ENCODE measurements around the gene RPP30.

Gene RPP30

DNA sequence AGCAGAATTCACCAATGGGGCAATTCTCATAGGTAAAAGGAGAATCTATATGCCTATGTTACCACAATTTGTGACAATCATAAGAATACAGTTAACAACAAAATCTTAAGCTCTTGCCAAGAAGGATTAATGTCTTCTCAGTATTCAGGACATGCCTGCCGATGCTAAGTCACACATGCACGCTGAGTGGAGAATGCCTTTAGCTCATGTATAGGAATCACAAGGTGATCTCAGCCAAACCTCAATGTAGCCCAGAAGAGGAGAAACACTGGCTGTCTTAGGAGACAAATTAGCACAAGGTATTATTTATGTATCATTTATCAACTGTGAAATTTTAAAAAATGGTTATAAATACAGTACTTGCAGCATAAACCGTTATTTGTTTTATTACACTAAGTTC, 16.6 kb upstream of the RPP30 start:
- Histone ChIP-seq H3K27ac (ENCODE audit: low read length) (no peak overlapping the region), H3K4me3 (ENCODE audit: low read length) (no peak overlapping the region), H3K4me1 (ENCODE audit: control insufficient read depth, insufficient read depth, low read length) (no peaks in the 10 kb centered on the region), H3K27me3 (ENCODE audit: control insufficient read depth, insufficient read depth, low read length) (peaks cover 10% of the 10 kb centered on the region), H3K9me3 (ENCODE audit: control insufficient read depth, insufficient read depth, low read length) (no peaks in the 10 kb centered on the region), H3K36me3 (ENCODE audit: control insufficient read depth, insufficient read depth, low read length) (no peaks in the 10 kb centered on the region)
- DNase-seq (ENCODE audit: low read depth, low spot score) = no peak
- no CpG with 5 or more reads among the region's 3 CpGs for WGBS (ENCODE audit: insufficient coverage, insufficient read length)

- peaks cover 10% of the 10 kb centered on the region for H3K27me3 ChIP-seq (ENCODE audit: control insufficient read depth, insufficient read depth, low read length)
- DNase-seq (ENCODE audit: low read depth, low spot score) = no peak
- no CpG with 5 or more reads among the region's 3 CpGs for WGBS (ENCODE audit: insufficient coverage, insufficient read length)
- peak overlapping the region; percentile 6; the same call in 1 of the 2 replicates for H3K4me3 ChIP-seq (ENCODE audit: low read length)
- no peak overlapping the region for H3K27ac ChIP-seq (ENCODE audit: low read length)
- no peaks in the 10 kb centered on the region for H3K9me3 ChIP-seq (ENCODE audit: control insufficient read depth, insufficient read depth, low read length)
- H3K4me1 ChIP-seq (ENCODE audit: control insufficient read depth, insufficient read depth, low read length) = no peaks in the 10 kb centered on the region
- no peaks in the 10 kb centered on the region for H3K36me3 ChIP-seq (ENCODE audit: control insufficient read depth, insufficient read depth, low read length)
These were observed 15.5 kb upstream of the RPP30 start for GRCh38 chr10:90856261-90856660.

GRCh38 chr10:90856964-90857634, 14.7 kb upstream of the RPP30 start:
- H3K27ac ChIP-seq (ENCODE audit: low read length) = no peak overlapping the region
- no peaks in the 10 kb centered on the region for H3K4me1 ChIP-seq (ENCODE audit: control insufficient read depth, insufficient read depth, low read length)
- peaks cover 10% of the 10 kb centered on the region for H3K27me3 ChIP-seq (ENCODE audit: control insufficient read depth, insufficient read depth, low read length)
- no peak for DNase-seq (ENCODE audit: low read depth, low spot score)
- no CpG with 5 or more reads among the region's 59 CpGs for WGBS (ENCODE audit: insufficient coverage, insufficient read length)
- H3K9me3 ChIP-seq (ENCODE audit: control insufficient read depth, insufficient read depth, low read length) = no peaks in the 10 kb centered on the region
- H3K36me3 ChIP-seq (ENCODE audit: control insufficient read depth, insufficient read depth, low read length) = no peaks in the 10 kb centered on the region
- peak overlapping the region; percentile 67 for H3K4me3 ChIP-seq (ENCODE audit: low read length)

GRCh38 chr10:90857635-90858460, 13.9 kb upstream of the RPP30 start, which contains the start of gene HTR7:
HTR7 (minus strand) TSS chr10:90858039; CDS start chr10:90857671, 368 bp downstream.
- no peaks in the 10 kb centered on the region for H3K36me3 ChIP-seq (ENCODE audit: control insufficient read depth, insufficient read depth, low read length)
- no peaks in the 10 kb centered on the region for H3K4me1 ChIP-seq (ENCODE audit: control insufficient read depth, insufficient read depth, low read length)
- WGBS (ENCODE audit: insufficient coverage, insufficient read length) = no CpG with 5 or more reads among the region's 104 CpGs
- H3K9me3 ChIP-seq (ENCODE audit: control insufficient read depth, insufficient read depth, low read length) = no peaks in the 10 kb centered on the region
- H3K27ac ChIP-seq (ENCODE audit: low read length) = no peak within 1 kb of the TSS
- H3K4me3 ChIP-seq (ENCODE audit: low read length) = peak within 1 kb of the TSS; percentile 67
- DNase-seq (ENCODE audit: low read depth, low spot score) = no peak
- H3K27me3 ChIP-seq (ENCODE audit: control insufficient read depth, insufficient read depth, low read length) = peaks cover 10% of the 10 kb centered on the region

GRCh38 chr10:90858461-90858968, 13.3 kb upstream of the RPP30 start:
- H3K9me3 ChIP-seq (ENCODE audit: control insufficient read depth, insufficient read depth, low read length) = no peaks in the 10 kb centered on the region
- peak overlapping the region; percentile 67; the same call in 1 of the 2 replicates for H3K4me3 ChIP-seq (ENCODE audit: low read length)
- no peak for DNase-seq (ENCODE audit: low read depth, low spot score)
- WGBS (ENCODE audit: insufficient coverage, insufficient read length) = no CpG with 5 or more reads among the region's 10 CpGs
- H3K36me3 ChIP-seq (ENCODE audit: control insufficient read depth, insufficient read depth, low read length) = no peaks in the 10 kb centered on the region
- H3K4me1 ChIP-seq (ENCODE audit: control insufficient read depth, insufficient read depth, low read length) = no peaks in the 10 kb centered on the region
- no peak overlapping the region for H3K27ac ChIP-seq (ENCODE audit: low read length)
- peaks cover 10% of the 10 kb centered on the region for H3K27me3 ChIP-seq (ENCODE audit: control insufficient read depth, insufficient read depth, low read length)

DNA sequence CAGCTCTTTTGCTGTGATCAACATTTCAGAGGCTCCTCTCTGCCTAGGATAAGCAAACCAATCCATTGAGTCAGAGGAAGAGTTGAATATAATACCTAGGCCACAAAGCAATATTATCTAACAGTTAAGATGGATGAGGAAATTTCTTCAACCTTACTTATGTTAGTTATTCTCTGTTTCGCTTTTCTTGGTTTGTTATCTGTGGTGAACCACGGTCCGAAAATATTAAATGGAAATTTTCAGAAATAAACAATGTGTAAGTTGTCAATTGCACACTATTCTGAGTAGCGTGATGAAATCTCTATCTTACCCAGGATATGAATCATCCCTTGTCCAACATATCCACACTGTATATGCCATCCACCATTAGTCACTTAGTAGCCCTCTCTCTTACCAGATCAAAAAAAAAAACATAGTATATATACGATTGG, 12.4 kb upstream of the RPP30 start:
- Histone ChIP-seq H3K9me3 (ENCODE audit: control insufficient read depth, insufficient read depth, low read length) (no peaks in the 10 kb centered on the region), H3K27ac (ENCODE audit: low read length) (no peak overlapping the region), H3K4me1 (ENCODE audit: control insufficient read depth, insufficient read depth, low read length) (no peaks in the 10 kb centered on the region), H3K4me3 (ENCODE audit: low read length) (no peak overlapping the region), H3K27me3 (ENCODE audit: control insufficient read depth, insufficient read depth, low read length) (peaks cover 10% of the 10 kb centered on the region), H3K36me3 (ENCODE audit: control insufficient read depth, insufficient read depth, low read length) (no peaks in the 10 kb centered on the region)
- no peak for DNase-seq (ENCODE audit: low read depth, low spot score)
- WGBS (ENCODE audit: insufficient coverage, insufficient read length) = no CpG with 5 or more reads among the region's 5 CpGs

DNA sequence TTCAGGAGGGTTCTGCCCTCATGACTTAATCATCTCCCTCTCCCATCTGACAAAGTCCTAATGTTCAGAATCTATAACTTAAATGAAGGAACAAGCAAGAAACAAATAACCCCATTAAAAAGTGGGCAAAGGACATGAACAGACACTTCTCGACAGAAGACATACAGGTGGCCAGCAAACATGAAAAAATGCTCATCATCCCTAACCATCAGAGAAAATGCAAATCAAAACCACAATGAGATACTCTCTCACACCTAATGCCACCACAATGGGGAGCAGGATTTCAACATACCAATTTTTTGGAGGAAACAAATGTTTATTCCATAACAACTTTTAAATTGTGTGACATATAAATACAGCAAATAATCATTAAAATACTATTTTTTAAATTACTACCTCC, 11.0 kb upstream of the RPP30 start:
- H3K9me3 ChIP-seq (ENCODE audit: control insufficient read depth, insufficient read depth, low read length) = no peaks in the 10 kb centered on the region
- no CpG with 5 or more reads among the region's 1 CpG for WGBS (ENCODE audit: insufficient coverage, insufficient read length)
- H3K4me3 ChIP-seq (ENCODE audit: low read length) = no peak overlapping the region
- no peak overlapping the region for H3K27ac ChIP-seq (ENCODE audit: low read length)
- DNase-seq (ENCODE audit: low read depth, low spot score) = no peak
- no peaks in the 10 kb centered on the region for H3K36me3 ChIP-seq (ENCODE audit: control insufficient read depth, insufficient read depth, low read length)
- H3K4me1 ChIP-seq (ENCODE audit: control insufficient read depth, insufficient read depth, low read length) = no peaks in the 10 kb centered on the region
- H3K27me3 ChIP-seq (ENCODE audit: control insufficient read depth, insufficient read depth, low read length) = peaks cover 10% of the 10 kb centered on the region

GRCh38 chr10:90862908-90863514, 8.8 kb upstream of the RPP30 start:
- no peak overlapping the region for H3K4me3 ChIP-seq (ENCODE audit: low read length)
- no peaks in the 10 kb centered on the region for H3K27me3 ChIP-seq (ENCODE audit: control insufficient read depth, insufficient read depth, low read length)
- no peaks in the 10 kb centered on the region for H3K4me1 ChIP-seq (ENCODE audit: control insufficient read depth, insufficient read depth, low read length)
- WGBS (ENCODE audit: insufficient coverage, insufficient read length) = no CpG with 5 or more reads among the region's 2 CpGs
- H3K9me3 ChIP-seq (ENCODE audit: control insufficient read depth, insufficient read depth, low read length) = no peaks in the 10 kb centered on the region
- H3K27ac ChIP-seq (ENCODE audit: low read length) = no peak overlapping the region
- DNase-seq (ENCODE audit: low read depth, low spot score) = no peak
- H3K36me3 ChIP-seq (ENCODE audit: control insufficient read depth, insufficient read depth, low read length) = no peaks in the 10 kb centered on the region

DNA sequence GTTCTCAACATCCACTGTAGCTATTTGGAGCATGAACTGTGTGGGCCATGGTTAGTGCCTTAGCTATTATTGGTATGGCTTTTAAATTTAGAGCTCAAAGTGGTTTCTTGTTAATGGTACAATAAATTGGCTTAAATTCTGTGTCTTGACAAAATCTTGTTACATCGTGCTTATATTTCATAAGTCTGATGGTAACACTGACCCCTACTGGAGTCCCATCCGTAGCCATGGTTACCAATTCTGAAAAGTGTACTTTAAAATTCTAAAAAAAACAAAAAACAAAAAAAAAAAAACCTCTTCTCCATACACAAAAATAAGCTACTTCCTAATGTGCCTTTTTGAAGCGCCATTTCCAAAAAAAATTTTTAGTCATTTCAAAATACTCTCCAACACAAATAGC, 6.4 kb upstream of the RPP30 start:
- WGBS (ENCODE audit: insufficient coverage, insufficient read length) = 100% methylated on average over 1 of the region's 3 CpGs

GRCh38 chr10:90866050-90866598, 5.7 kb upstream of the RPP30 start:
- H3K9me3 ChIP-seq (ENCODE audit: control insufficient read depth, insufficient read depth, low read length) = no peaks in the 10 kb centered on the region
- H3K27me3 ChIP-seq (ENCODE audit: control insufficient read depth, insufficient read depth, low read length) = no peaks in the 10 kb centered on the region
- WGBS (ENCODE audit: insufficient coverage, insufficient read length) = 100% methylated on average over 2 of the region's 4 CpGs
- no peaks in the 10 kb centered on the region for H3K4me1 ChIP-seq (ENCODE audit: control insufficient read depth, insufficient read depth, low read length)
- H3K4me3 ChIP-seq (ENCODE audit: low read length) = no peak overlapping the region
- H3K27ac ChIP-seq (ENCODE audit: low read length) = no peak overlapping the region
- no peak for DNase-seq (ENCODE audit: low read depth, low spot score)
- H3K36me3 ChIP-seq (ENCODE audit: control insufficient read depth, insufficient read depth, low read length) = no peaks in the 10 kb centered on the region

More for the DNA sequence above, 6.4 kb upstream of the RPP30 start:
- Histone ChIP-seq H3K9me3 (ENCODE audit: control insufficient read depth, insufficient read depth, low read length) (no peaks in the 10 kb centered on the region), H3K4me3 (ENCODE audit: low read length) (no peak overlapping the region), H3K36me3 (ENCODE audit: control insufficient read depth, insufficient read depth, low read length) (no peaks in the 10 kb centered on the region), H3K27ac (ENCODE audit: low read length) (no peak overlapping the region), H3K4me1 (ENCODE audit: control insufficient read depth, insufficient read depth, low read length) (no peaks in the 10 kb centered on the region), H3K27me3 (ENCODE audit: control insufficient read depth, insufficient read depth, low read length) (no peaks in the 10 kb centered on the region)
- DNase-seq (ENCODE audit: low read depth, low spot score) = no peak

All from iPS DF 6.9 (cell line).